ENCODE measurements around the gene SACM1L. TPM values are rescaled to one million over a fixed set of nuclear protein-coding genes. Genes with fewer than 3 reads are reported as not detected.

SACM1L gene
- total and polyA plus RNA-seq, 2 donors (not counting 3 experiments of a cell fraction or from before 2014, with no cell fraction given) = 11.9 to 39.9 TPM

GRCh38 chr3:45785605-45786150, 96.5 kb downstream of the SACM1L start:
- TF ChIP-seq MYC (IDR thresholded peaks at IDR 0.05; ENCODE audit: low read depth, low read length) (no peak), POLR2AphosphoS5 (IDR thresholded peaks at IDR 0.05; ENCODE audit: insufficient read depth, low read depth, low read length) (no peak), FOS (IDR thresholded peaks at IDR 0.05; ENCODE audit: borderline replicate concordance, insufficient read depth, low read length) (no peak), POLR2A (IDR thresholded peaks at IDR 0.05; ENCODE audit: low read depth, low read length) (no peak), CTCF (IDR thresholded peaks at IDR 0.05; ENCODE audit: extremely low read depth in 1 of 2, insufficient read depth in 1 of 2, low read depth in 1 of 2, low read length in 2 of 2) (no peak)
- Histone ChIP-seq H3K27ac (ENCODE audit: insufficient read depth, low read depth, low read length) (no peak overlapping the region), H3K79me2 (ENCODE audit: control insufficient read depth, insufficient read depth, low read length) (no peaks in the 10 kb centered on the region), H3K4me3 (replicated peaks in 1 of 3; ENCODE audit: insufficient read depth in 1 of 3, low read depth in 1 of 3, low read length in 3 of 3) (no peak overlapping the region), H3K9me3 (replicated peaks; ENCODE audit: control insufficient read depth, insufficient read depth, low read length) (no peaks in the 10 kb centered on the region), H4K20me1 (replicated peaks; ENCODE audit: control insufficient read depth, extremely low read depth, insufficient read depth, low read length) (no peaks in the 10 kb centered on the region), H3K4me1 (ENCODE audit: control insufficient read depth, extremely low read depth, insufficient read depth, low read length) (no peaks in the 10 kb centered on the region), H3K27me3 (ENCODE audit: control insufficient read depth in 2 of 2, insufficient read depth in 2 of 2, low read length in 2 of 2) (peaks cover 3 to 20% of the 10 kb centered on the region in 2 experiments), H2AFZ (ENCODE audit: low read depth, low read length) (no peak overlapping the region), H3K9ac (replicated peaks; ENCODE audit: extremely low read depth, insufficient read depth, low read length) (no peak overlapping the region), H3K9me1 (replicated peaks; ENCODE audit: control insufficient read depth, extremely low read depth, insufficient read depth, low read length) (no peaks in the 10 kb centered on the region), H3K4me2 (ENCODE audit: insufficient read depth, low read length) (no peak overlapping the region), H3K36me3 (ENCODE audit: control insufficient read depth in 2 of 2, extremely low read depth in 1 of 2, insufficient read depth in 2 of 2, low read length in 2 of 2) (no peaks in the 10 kb centered on the region)
- no TSS peak for BruUV-seq (replicated peaks)
- ChIA-PET POLR2A (no interaction called here), CTCF (interaction anchor here (1.1 kb wide), 1 partner anchor 25 kb away, joined by 3 read pairs; no protein-coding TSS in a partner anchor)
- DNase-seq (ENCODE audit: low read depth, low spot score) (no peak), FAIRE-seq (no peak)
- intact Hi-C loops (cut with micrococcal nuclease) (no loop called here), dilution Hi-C loops (cut with MboI; ENCODE audit: extremely low pct_ligation_motif_present, low sequenced_read_pairs) (no loop called here)

Measured in endothelial cell of umbilical vein (primary cell).